GM12873 (cell line): ENCODE measurements around the gene POU4F2.

Experiments
- TF ChIP-seq, protein P1 (sequence below): IDR thresholded peaks from 2 replicates; pipeline ENCODE4 v1.5.1; 2012; ENCODE audit warnings: low read depth, mild to moderate bottlenecking, moderate library complexity, low read length, control low read depth; ENCODE audit not compliant: insufficient read depth; ENCODE audit errors: missing control alignments

Gene POU4F2

GRCh38 chr4:146645921-146646320 is 7.2 kb downstream of the POU4F2 start:
- TF ChIP-seq, protein P1, sequence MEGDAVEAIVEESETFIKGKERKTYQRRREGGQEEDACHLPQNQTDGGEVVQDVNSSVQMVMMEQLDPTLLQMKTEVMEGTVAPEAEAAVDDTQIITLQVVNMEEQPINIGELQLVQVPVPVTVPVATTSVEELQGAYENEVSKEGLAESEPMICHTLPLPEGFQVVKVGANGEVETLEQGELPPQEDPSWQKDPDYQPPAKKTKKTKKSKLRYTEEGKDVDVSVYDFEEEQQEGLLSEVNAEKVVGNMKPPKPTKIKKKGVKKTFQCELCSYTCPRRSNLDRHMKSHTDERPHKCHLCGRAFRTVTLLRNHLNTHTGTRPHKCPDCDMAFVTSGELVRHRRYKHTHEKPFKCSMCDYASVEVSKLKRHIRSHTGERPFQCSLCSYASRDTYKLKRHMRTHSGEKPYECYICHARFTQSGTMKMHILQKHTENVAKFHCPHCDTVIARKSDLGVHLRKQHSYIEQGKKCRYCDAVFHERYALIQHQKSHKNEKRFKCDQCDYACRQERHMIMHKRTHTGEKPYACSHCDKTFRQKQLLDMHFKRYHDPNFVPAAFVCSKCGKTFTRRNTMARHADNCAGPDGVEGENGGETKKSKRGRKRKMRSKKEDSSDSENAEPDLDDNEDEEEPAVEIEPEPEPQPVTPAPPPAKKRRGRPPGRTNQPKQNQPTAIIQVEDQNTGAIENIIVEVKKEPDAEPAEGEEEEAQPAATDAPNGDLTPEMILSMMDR, result no peak

DNA sequence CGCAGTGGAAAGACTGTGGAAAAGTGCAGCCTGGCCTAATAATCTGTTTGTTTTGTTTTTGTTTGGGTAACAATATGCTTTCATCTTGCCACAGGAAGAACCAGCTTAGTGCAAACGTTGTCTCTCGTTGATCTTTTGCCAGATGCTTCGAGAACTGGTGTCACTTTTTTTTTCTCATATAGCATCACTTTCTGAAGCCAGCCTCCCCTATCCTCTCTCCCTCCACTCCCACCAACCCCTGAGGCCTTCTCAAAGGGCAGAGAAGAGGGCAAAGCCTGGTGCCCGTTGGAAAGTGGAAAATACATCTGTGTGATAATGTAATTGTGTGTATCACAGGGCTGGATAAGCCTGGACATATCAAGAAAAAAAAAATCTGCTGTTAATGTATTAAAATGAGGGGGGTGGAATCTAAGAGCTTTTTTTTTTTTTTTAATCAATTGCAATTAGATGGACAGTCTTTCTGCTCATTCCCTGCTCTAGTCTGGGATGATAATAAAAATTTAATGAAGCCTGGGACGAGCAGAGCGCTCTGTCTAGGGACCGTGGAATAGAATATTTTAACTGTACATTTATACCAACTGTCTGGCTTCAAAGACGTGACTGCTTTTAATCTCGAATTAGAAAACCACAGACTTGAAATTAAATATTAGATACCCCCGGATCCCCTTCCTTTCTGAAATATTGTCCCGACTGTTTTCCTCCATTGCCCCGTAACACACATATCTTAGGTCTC is 8.1 kb downstream of the POU4F2 start:
- TF ChIP-seq, protein P1, result no peak

DNA sequence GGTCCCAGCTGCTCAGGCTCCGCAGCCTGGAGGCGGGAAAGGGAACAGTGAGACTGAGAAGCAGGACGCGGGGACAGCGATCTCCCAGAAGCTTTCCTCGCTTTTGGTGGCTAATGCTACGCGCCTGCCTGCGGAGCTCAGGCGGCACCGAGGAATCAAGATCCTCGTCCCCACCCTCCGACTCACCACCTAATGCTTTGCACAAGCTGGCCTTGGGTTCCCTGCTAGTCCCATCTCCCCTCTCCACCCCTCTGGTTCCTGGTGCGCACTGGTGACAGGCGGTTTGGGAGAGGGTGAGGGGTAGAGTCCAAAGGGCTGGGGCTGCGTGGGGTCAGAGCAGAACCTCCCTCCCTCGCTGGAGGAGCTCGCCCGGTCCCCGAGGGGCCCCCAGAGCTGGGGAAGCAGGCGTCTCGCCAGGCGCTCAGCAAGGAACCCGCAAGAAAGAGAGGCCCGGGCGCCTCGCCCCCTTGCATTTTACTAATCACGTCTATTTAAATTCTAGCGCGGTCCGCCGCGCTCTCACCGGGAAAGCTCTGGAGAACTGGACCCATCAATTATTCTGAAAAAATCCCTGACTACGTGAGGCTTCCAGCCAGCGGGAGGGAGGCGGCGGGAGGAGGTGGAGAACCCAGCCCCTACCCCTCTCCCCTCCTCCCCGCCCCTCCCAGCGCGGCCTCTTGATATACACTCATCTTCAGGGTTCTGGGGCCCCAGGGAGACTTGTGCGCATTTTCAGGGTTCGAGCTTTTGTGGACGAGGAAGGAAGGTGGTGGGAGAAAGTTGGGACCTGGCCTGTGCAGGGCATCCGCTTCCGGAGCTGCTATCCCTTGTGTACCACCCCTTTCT is 9.1 kb downstream of the POU4F2 start:
- TF ChIP-seq, protein P1, result no peak

- TF ChIP-seq, protein P1, result no peak
Observed at GRCh38 chr4:146648461-146648783, 9.7 kb downstream of the POU4F2 start.

- TF ChIP-seq, protein P1, result no peak
Observed at GRCh38 chr4:146649232-146649631, 10.5 kb downstream of the POU4F2 start.

DNA sequence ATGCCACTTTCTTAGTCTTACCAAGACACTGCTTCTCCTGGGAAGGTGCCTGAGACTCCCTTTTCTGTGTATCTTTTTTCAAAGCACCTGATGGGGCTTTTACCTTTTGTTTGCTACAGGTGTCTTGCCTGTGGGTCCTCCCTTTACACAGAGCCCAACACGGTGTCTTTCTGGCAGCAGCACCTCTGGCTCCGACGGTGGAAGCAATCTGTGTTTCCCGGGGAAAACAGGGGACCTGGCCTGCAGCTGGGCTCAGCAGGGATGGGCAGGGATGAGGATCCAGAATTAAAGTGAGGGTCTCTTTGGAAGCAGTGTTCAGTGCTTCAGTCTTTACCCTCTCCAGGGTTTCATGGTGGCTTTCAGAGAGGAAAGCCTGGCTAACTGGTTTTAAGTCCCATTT is 11.3 kb downstream of the POU4F2 start:
- TF ChIP-seq, protein P1, result no peak

DNA sequence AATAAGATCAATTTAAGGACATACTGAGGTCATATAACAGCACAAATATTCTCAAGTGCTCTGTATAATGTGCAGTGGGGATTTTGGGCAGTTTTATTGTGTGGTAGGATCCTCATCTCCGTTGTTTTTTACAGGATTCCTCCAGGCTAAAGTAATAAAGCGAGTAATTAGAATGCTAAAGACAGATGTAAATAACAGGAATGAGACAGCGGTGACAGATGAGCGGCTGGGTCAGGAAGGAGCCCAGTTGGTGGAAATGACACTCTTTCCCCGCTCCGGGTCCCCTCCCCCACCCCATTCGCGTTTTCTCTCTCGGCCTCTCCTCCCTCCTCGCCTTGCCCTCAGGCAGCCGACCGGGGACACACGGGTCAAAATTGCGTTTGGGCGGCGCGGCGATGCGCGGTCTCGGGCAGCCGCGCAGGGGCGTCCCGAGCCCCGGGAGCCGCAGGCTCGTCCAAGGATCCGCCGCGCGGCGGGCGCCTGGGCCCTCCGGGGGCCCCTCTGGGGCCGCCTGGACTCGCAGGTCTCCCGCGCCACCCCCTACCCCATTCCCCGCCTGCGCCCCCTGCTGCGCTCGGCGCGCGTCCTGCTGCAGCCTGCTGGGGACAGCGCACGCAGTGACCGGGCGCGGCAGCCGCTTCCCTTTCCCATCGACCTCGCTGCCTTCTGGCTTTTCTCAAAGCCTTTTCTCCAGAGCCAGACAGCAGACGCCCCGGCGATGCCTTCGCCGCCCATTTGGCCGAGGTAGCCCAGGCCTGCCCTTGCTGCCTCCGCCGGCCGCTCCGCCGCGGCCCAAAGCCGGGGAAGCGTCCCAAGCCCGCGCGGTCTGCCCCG is 16.2 kb downstream of the POU4F2 start:
- TF ChIP-seq, protein P1, result no peak
